Measurements from ENCODE around the gene ATP6V1F. TPM values are rescaled to one million over a fixed set of nuclear protein-coding genes. Genes with fewer than 3 reads are reported as not detected.
A peak's percentile ranks its signal among the peaks of the same experiment; 100 is the strongest.

Gene ATP6V1F
- total RNA-seq, 3 donors from 2014 or later = 55.6 to 85.5 (median 82.4) TPM

DNA sequence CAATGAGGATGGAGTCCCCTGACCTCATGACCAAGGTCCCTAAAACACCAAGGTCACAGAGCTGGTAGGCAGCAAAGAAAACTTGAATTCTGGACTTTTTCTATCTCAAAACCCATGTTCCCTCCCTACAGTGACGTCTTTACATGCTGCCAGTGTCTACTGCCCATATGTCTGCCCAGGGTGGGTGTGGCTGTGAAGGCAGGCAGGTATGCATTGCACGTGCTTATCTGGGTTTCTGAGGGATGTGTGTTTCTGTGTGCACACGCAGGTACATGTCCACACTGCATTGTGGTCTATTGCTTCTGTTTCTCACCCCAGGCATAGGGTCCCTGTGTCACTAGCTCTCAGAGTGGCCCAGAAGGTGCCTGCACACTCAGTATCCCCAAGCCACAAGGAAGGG, 13.5 kb downstream of the ATP6V1F start:
- intact Hi-C loops (cut with DNase I, micrococcal nuclease) = no loop called here
- Histone ChIP-seq H3K4me1 (ENCODE audit: low read depth) (peaks cover 13% of the 10 kb centered on the region), H3K9me3 (no peaks in the 10 kb centered on the region), H3K4me3 (no peak overlapping the region), H3K36me3 (ENCODE audit: low read depth) (no peaks in the 10 kb centered on the region)
- peak; percentile 38 to 60 (median 45) for DNase-seq
- TF ChIP-seq, protein P1, sequence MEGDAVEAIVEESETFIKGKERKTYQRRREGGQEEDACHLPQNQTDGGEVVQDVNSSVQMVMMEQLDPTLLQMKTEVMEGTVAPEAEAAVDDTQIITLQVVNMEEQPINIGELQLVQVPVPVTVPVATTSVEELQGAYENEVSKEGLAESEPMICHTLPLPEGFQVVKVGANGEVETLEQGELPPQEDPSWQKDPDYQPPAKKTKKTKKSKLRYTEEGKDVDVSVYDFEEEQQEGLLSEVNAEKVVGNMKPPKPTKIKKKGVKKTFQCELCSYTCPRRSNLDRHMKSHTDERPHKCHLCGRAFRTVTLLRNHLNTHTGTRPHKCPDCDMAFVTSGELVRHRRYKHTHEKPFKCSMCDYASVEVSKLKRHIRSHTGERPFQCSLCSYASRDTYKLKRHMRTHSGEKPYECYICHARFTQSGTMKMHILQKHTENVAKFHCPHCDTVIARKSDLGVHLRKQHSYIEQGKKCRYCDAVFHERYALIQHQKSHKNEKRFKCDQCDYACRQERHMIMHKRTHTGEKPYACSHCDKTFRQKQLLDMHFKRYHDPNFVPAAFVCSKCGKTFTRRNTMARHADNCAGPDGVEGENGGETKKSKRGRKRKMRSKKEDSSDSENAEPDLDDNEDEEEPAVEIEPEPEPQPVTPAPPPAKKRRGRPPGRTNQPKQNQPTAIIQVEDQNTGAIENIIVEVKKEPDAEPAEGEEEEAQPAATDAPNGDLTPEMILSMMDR (IDR thresholded peaks at IDR 0.05) = no peak
- peak; percentile 61 for ATAC-seq

DNA sequence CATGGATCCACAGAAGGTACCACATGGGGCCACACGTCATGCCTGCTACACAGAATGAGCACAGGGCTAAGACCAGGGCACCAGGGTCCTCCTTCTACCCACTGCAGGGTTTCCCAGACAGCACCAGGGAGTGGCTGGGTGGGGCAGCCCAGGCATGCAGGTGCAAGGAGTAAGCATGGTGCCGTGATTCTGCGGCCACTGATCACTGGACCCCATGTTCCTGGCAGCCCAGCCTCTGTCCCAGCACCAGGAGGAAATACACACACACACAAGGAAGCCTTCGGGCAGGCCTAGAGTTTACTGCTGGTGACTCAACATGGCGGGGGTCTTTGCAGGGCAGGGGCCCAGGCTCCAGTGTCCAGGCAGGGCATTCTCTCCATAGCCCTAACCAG, 13.9 kb downstream of the ATP6V1F start:
- intact Hi-C loops (cut with DNase I, micrococcal nuclease) = no loop called here
- H3K4me1 ChIP-seq (ENCODE audit: low read depth) = peaks cover 13% of the 10 kb centered on the region
- H3K9me3 ChIP-seq = no peaks in the 10 kb centered on the region
- peak; percentile 56 to 71 (median 71) for DNase-seq
- ATAC-seq = peak; percentile 62
- H3K36me3 ChIP-seq (ENCODE audit: low read depth) = no peaks in the 10 kb centered on the region
- TF ChIP-seq, protein P1 (IDR thresholded peaks at IDR 0.05) = no peak
- H3K4me3 ChIP-seq = no peak overlapping the region

DNA sequence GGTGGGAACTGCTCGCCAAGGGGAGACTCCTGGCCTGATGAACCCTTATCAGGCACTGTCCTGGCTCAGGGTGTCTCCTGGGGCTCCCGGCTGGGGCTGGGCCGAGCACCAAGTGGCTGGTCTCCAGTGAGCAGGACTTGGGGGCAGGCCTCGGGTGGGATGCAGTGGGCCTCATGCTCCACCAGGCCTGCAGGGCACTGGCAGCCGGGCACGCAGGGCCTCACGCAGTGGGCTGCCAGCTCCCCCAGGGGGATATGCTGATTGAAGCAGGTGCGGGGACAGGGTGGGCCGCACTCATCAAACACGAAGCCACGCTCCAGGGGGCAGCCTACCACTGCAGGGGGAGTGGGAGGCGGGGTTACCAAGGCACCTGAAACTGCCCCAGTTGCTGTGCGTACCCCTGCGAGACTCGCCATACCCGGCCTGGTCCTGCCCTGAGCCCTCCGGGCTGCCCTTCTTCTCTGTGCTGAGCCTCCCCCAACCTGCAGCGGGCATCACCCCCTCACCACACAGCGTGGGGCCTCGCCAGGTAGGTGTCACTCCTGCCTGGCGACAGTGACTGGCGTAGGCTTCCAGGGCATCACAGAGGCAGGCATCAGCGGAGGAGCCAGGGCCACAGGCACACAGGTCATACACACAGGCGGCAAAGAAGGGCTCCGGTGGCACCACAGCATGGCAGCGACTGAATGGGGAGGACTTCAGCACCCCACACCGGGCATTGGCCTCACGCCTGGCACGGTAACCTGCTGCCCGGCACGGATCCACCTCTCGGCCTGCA, 14.5 kb downstream of the ATP6V1F start:
- DNase-seq (peak in 2 of 3 donors; percentile 39 to 49), ATAC-seq (no peak)
- TF ChIP-seq, protein P1 (IDR thresholded peaks at IDR 0.05) = no peak
- intact Hi-C loops (cut with DNase I, micrococcal nuclease) = no loop called here
- H3K9me3 ChIP-seq = no peaks in the 10 kb centered on the region
- no peaks in the 10 kb centered on the region for H3K36me3 ChIP-seq (ENCODE audit: low read depth)
- H3K4me1 ChIP-seq (ENCODE audit: low read depth) = peaks cover 13% of the 10 kb centered on the region
- H3K4me3 ChIP-seq = no peak overlapping the region

DNA sequence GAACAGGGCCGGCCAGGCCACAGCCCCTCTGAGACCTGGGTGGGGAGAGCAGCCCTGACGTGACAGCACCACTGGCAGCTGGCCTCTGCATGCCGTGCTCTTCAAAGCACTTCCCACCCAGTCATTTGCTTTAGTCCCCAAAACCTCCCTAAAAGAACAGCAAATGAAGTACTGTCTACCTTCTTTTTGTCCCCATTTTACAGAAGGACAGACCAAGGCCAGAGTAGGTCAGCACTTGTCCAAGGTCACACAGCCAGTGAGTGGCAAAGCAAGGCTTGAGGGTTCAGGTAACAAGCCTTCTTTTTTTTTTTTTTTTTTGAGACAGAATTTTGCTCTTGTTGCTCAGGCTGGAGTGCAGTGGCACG, 15.1 kb downstream of the ATP6V1F start:
- intact Hi-C loops (cut with DNase I, micrococcal nuclease) = no loop called here
- no peak for ATAC-seq
- Histone ChIP-seq H3K36me3 (ENCODE audit: low read depth) (no peaks in the 10 kb centered on the region), H3K9me3 (no peaks in the 10 kb centered on the region), H3K4me3 (no peak overlapping the region), H3K4me1 (ENCODE audit: low read depth) (peaks cover 13% of the 10 kb centered on the region)
- TF ChIP-seq, protein P1 (IDR thresholded peaks at IDR 0.05) = no peak
- no peak for DNase-seq

DNA sequence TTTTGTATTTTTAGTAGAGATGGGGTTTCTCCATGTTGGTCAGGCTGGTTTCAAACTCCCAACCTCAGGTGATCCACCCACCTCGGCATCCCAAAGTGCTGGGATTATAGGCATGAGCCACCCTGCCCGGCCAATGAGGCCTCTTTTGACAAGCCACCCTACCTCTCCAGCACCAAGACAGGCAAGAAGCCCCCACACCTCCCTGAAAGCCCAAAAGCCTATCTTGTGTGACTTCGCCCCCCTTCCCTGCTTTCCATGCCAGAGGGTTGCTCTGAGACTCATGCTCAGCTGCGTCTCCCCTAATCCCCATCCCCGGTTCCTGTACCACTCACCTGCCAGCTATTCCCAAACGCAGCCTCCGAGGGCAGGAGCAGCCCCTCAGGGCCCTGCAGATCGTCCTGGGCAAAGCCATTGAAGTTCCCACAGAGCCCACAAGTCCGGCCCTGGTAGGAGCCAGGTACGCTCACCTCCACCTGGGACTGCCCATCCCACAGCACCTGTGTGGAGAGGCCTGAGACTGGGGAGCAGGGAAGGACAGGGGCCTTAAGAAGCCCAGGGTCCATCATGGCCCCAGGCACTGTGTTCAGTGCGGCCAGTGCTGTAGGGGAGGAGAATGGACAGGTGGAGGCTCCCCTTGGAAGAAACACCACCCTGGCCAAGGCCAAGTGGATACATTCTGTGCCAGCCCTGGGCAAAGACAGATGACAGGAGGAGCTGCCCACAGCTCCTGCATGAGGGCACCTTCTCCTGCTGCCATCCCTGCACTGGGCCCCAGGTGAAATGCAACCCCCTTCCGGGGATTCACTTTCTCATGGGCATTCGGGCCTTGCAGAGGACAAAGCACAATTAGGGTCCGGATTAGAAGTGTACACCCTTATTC, 15.8 kb downstream of the ATP6V1F start:
- DNase-seq (peak in 2 of 3 donors; percentile 19 to 20), ATAC-seq (no peak)
- H3K9me3 ChIP-seq = no peaks in the 10 kb centered on the region
- intact Hi-C loops (cut with DNase I, micrococcal nuclease) = no loop called here
- no peak overlapping the region for H3K4me3 ChIP-seq
- H3K4me1 ChIP-seq (ENCODE audit: low read depth) = peaks cover 13% of the 10 kb centered on the region
- TF ChIP-seq, protein P1 (IDR thresholded peaks at IDR 0.05) = no peak
- no peaks in the 10 kb centered on the region for H3K36me3 ChIP-seq (ENCODE audit: low read depth)

All from mucosa of descending colon (tissue), 3 donors.